GM12874 (cell line): ENCODE results near the gene KLHL22.
A peak's percentile ranks its signal among the peaks of the same experiment; 100 is the strongest.

Experiments used
- CTCF ChIP-seq: IDR thresholded peaks from 2 replicates; pipeline ENCODE4 v1.5.1; 2011; ENCODE audit warnings: low read depth, mild to moderate bottlenecking, control low read depth, low read length, moderate library complexity; ENCODE audit not compliant: insufficient read depth

KLHL22 gene

GRCh38 chr22:20423008-20423905 lies 72.3 kb downstream of the KLHL22 start:
- no peak for TF ChIP-seq CTCF

- no peak for TF ChIP-seq CTCF
Measured at GRCh38 chr22:20422271-20423007, 73.2 kb downstream of the KLHL22 start.

GRCh38 chr22:20421507-20421874 lies 74.1 kb downstream of the KLHL22 start:
- TF ChIP-seq CTCF, result no peak

- no peak for TF ChIP-seq CTCF
Measured at GRCh38 chr22:20420157-20420842, 75.3 kb downstream of the KLHL22 start.

- no peak for TF ChIP-seq CTCF
Measured at GRCh38 chr22:20419664-20419951, 76.0 kb downstream of the KLHL22 start.

GRCh38 chr22:20418211-20418788 lies 77.3 kb downstream of the KLHL22 start:
- TF ChIP-seq CTCF, result peak; percentile 91

- TF ChIP-seq CTCF, result no peak
Measured at GRCh38 chr22:20414450-20414849, 81.1 kb downstream of the KLHL22 start.
